ENCODE results near the gene DPYSL5.

Gene DPYSL5

DNA sequence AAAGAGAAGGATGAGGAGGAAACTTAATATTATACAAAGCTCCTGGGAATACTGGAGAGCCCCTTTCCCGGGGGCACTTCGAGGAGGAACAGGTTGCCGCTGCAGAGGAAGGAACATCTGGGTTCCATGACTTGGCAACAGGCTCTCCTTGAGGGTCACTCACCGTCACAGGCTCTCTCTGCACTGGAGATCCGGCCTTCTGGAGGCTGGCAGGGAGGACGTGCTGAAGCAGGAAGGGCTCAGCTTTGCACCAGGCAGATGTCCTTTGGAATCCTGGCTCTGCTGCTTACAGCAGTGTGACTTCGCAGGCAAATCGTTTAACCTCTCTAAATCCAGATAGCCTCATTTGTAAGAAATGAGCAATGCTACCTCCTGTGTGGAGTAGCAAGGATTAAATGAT lies 2.9 kb upstream of the DPYSL5 start:
- H3K36me3 ChIP-seq (ENCODE audit: control insufficient read depth in 5 of 5, insufficient read depth in 5 of 5, low read length in 5 of 5): no peaks in the 10 kb centered on the region
- no peak overlapping the region for H3K27ac ChIP-seq (ENCODE audit: low read depth, low read length)
- H3K9ac ChIP-seq (ENCODE audit: low read length in 5 of 5): no peak overlapping the region
- peaks cover 28 to 61% (median 51%) of the 10 kb centered on the region in 5 donors for H3K27me3 ChIP-seq (ENCODE audit: control insufficient read depth in 5 of 5, insufficient read depth in 4 of 5, low read length in 5 of 5)
- peaks cover 0 to 35% (median 29%) of the 10 kb centered on the region in 5 donors for H3K4me1 ChIP-seq (ENCODE audit: control insufficient read depth in 5 of 5, insufficient read depth in 5 of 5, low read length in 5 of 5)
- no peak overlapping the region for H3K4me3 ChIP-seq (ENCODE audit: low read depth in 1 of 5, low read length in 5 of 5)
- H3K9me3 ChIP-seq (ENCODE audit: control insufficient read depth in 5 of 5, low read length in 5 of 5): no peaks in the 10 kb centered on the region

DNA sequence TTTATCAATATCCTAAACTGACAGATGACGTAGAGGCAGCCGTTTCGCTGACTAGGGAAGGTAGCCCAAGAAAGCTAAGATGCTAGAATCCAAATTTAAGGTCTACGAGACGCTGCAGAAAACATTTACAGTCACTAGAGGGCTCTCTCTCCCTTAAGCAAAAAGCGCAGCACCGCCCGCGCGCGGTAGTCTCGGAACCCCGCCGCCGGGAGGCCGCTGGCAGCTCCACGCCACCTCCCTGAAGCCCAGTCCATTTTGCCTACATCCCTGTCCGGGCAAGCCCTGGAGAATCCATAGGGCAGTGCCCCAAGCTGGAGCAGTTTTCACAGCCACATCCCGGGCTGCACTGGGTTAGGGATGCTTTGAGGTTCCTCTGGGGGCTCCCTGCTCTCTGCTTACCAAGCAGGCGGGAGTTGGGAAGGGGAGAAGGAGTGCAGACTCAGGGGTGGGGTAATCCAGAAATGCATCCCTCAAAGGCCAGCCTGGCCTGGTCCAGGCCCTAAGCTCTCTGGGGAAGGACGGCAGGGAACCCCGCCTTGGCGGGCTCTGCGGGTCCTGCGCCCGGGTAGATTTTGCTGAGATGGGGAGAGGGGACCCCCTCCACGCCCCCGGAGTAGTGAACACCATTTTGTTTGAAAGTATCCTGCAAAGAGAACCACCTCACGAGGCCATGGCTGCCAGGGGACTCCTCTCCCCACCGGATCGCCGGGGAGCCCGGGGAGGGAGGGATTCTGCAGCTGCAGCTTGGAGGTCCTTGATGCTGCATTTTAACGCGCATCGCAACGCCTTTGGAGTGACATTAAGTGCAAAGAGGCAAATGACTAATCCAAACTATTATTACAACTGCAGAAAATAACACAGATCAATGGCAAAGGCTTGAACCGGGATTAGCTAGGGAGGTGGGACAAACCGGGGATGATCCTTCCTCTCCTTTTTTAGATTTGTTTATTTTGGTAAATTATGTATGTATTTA lies 1.3 kb upstream of the DPYSL5 start:
- Histone ChIP-seq H3K9ac (ENCODE audit: low read length in 5 of 5) (no peak overlapping the region), H3K27me3 (ENCODE audit: control insufficient read depth in 5 of 5, insufficient read depth in 4 of 5, low read length in 5 of 5) (peaks cover 36 to 66% (median 58%) of the 10 kb centered on the region in 5 donors), H3K36me3 (ENCODE audit: control insufficient read depth in 5 of 5, insufficient read depth in 5 of 5, low read length in 5 of 5) (no peaks in the 10 kb centered on the region), H3K27ac (ENCODE audit: low read depth, low read length) (no peak overlapping the region), H3K4me3 (ENCODE audit: low read depth in 1 of 5, low read length in 5 of 5) (peak overlapping the region in 1 of 5 donors; percentile 36), H3K4me1 (ENCODE audit: control insufficient read depth in 5 of 5, insufficient read depth in 5 of 5, low read length in 5 of 5) (peaks cover 0 to 36% (median 29%) of the 10 kb centered on the region in 5 donors), H3K9me3 (ENCODE audit: control insufficient read depth in 5 of 5, low read length in 5 of 5) (no peaks in the 10 kb centered on the region)

DNA sequence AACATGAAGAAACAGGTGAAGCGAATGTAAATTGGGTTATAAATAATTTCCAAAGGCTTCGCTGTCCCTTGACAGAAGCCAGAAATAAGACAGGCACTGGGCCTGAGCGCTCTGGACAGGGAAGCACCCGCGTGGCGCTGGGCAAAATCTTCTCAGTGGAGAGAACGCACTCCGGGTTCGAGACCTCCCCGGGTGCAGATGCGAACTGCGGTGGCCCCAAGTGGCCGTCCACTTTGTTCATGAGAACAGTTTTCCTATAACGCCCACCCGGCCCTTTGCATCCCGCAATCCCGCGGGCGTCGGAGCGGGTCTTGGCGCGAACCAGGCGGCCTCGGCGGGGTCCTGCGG lies 651 bp upstream of the DPYSL5 start:
- Histone ChIP-seq H3K27me3 (ENCODE audit: control insufficient read depth in 5 of 5, insufficient read depth in 4 of 5, low read length in 5 of 5) (peaks cover 36 to 67% (median 58%) of the 10 kb centered on the region in 5 donors), H3K27ac (ENCODE audit: low read depth, low read length) (no peak overlapping the region), H3K4me1 (ENCODE audit: control insufficient read depth in 5 of 5, insufficient read depth in 5 of 5, low read length in 5 of 5) (peaks cover 0 to 36% (median 29%) of the 10 kb centered on the region in 5 donors), H3K4me3 (ENCODE audit: low read depth in 1 of 5, low read length in 5 of 5) (peak overlapping the region in 1 of 5 donors; percentile 31), H3K9me3 (ENCODE audit: control insufficient read depth in 5 of 5, low read length in 5 of 5) (no peaks in the 10 kb centered on the region), H3K36me3 (ENCODE audit: control insufficient read depth in 5 of 5, insufficient read depth in 5 of 5, low read length in 5 of 5) (no peaks in the 10 kb centered on the region), H3K9ac (ENCODE audit: low read length in 5 of 5) (no peak overlapping the region)

DNA sequence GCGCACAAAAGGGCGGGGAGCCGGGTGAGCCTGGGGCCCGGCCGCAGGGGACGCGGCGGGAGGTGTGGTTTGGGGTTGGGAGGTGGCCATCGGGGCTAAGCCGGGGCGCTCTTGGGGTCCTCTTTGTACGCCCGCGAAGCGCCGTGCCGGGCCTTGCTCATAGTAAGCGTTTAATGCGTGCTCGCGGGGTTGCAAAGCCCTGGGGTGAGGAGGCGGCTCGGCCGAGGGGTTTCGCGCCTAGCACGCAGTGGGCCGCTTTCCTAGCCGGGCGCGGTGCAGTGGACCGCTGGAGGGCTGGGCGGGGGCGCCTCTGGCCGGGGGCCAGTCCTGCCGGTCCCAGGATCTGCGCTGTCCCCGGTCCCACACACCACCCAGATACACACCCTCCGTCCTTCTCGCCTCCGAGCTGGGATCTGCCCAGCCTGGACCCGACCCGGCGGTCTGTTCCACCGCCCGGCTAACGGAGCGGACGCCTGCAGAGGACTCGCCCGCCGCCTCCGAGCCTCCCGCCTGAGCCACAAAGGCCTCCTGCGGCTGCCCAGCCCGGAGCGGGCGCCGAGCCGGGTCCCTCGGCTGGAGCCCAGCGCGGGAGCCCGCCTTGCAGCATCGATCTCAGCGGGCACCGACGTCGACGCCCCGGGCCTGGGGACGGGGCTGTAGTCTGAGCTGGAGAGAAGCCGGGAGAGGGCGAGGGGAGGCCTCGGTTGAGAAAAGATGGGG lies 564 bp downstream of the DPYSL5 start:
- Histone ChIP-seq H3K4me1 (ENCODE audit: control insufficient read depth in 5 of 5, insufficient read depth in 5 of 5, low read length in 5 of 5) (peaks cover 2 to 36% (median 29%) of the 10 kb centered on the region in 5 donors), H3K27me3 (ENCODE audit: control insufficient read depth in 5 of 5, insufficient read depth in 4 of 5, low read length in 5 of 5) (peaks cover 36 to 68% (median 64%) of the 10 kb centered on the region in 5 donors), H3K9me3 (ENCODE audit: control insufficient read depth in 5 of 5, low read length in 5 of 5) (no peaks in the 10 kb centered on the region), H3K4me3 (ENCODE audit: low read depth in 1 of 5, low read length in 5 of 5) (peak overlapping the region in 3 of 5 donors; percentile 28 to 44 (median 29)), H3K27ac (ENCODE audit: low read depth, low read length) (no peak overlapping the region), H3K36me3 (ENCODE audit: control insufficient read depth in 5 of 5, insufficient read depth in 5 of 5, low read length in 5 of 5) (no peaks in the 10 kb centered on the region), H3K9ac (ENCODE audit: low read length in 5 of 5) (no peak overlapping the region)

DNA sequence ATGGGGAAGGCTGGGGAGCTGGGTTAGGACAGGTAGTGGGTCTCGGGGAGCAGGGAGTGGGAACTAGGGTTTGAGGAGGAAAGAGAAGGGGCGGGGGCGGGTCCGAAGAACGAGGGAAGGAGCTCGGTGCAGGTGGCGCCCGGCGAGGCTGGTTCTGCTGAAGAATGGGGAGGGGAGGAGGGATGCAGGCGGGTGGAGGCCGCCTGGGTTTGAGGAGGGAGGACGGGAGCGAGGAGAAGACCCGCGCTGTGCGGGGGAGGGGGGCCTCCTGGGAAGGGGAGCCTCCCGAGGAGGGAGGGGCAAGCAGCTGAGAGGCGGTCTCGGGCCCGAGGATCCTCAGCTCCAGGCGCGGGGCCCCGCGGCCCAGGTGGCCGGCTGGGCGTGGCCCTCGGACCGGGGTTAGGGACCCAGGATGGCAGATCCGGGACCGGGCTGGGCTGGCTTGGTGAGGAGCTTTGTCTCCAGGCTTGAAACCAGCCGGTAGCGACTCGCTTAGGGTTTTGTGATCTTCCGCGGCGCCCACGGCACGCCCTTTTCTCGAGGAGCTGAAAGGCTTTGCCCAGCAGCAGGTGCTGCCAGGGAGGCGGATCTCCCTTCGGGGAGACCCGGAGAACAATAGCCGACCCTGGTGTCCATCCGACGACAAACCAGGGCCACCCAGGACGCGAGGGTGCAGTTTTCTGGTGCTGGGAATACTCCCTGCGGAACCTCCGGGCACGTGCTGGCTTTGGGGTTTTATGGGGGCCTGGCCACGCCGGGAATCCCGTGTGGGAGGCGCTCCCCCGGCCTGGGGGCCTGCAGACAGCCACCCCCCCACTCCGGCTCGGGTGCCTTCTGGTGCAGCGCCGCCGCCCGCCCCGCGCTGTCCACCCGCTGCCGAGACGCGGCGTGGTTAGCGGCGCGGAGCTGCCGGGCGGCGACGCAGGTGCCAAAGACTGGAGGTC lies 1.4 kb downstream of the DPYSL5 start:
- Histone ChIP-seq H3K4me1 (ENCODE audit: control insufficient read depth in 5 of 5, insufficient read depth in 5 of 5, low read length in 5 of 5) (peaks cover 2 to 36% (median 29%) of the 10 kb centered on the region in 5 donors), H3K27ac (ENCODE audit: low read depth, low read length) (no peak overlapping the region), H3K9ac (ENCODE audit: low read length in 5 of 5) (no peak overlapping the region), H3K4me3 (ENCODE audit: low read depth in 1 of 5, low read length in 5 of 5) (peak overlapping the region in 1 of 5 donors; percentile 44), H3K36me3 (ENCODE audit: control insufficient read depth in 5 of 5, insufficient read depth in 5 of 5, low read length in 5 of 5) (no peaks in the 10 kb centered on the region), H3K9me3 (ENCODE audit: control insufficient read depth in 5 of 5, low read length in 5 of 5) (no peaks in the 10 kb centered on the region), H3K27me3 (ENCODE audit: control insufficient read depth in 5 of 5, insufficient read depth in 4 of 5, low read length in 5 of 5) (peaks cover 36 to 67% (median 64%) of the 10 kb centered on the region in 5 donors)

DNA sequence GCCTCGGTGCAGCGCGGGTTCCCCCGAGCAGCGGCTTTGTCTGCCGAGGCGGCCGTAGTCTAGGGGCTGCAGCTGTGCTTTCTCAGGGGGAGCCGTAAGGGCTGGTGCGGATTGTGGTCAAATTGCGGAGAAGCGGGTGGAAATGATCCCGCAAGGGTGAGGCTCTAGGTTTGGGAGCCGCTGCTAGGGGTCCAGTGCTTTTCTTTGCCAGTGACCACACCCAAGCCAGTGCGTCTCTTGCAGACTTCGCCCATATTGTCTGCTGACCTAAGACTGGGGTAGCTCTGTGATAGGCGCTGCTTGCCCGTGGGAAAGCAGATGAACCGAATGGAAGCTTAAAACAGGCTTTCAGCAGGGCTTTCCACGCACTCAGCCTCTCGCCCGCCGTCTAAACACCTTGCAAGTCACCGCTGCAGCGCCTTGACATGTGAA lies 2.1 kb downstream of the DPYSL5 start:
- Histone ChIP-seq H3K9me3 (ENCODE audit: control insufficient read depth in 5 of 5, low read length in 5 of 5) (no peaks in the 10 kb centered on the region), H3K4me1 (ENCODE audit: control insufficient read depth in 5 of 5, insufficient read depth in 5 of 5, low read length in 5 of 5) (peaks cover 2 to 36% (median 29%) of the 10 kb centered on the region in 5 donors), H3K27me3 (ENCODE audit: control insufficient read depth in 5 of 5, insufficient read depth in 4 of 5, low read length in 5 of 5) (peaks cover 36 to 63% (median 61%) of the 10 kb centered on the region in 5 donors), H3K4me3 (ENCODE audit: low read depth in 1 of 5, low read length in 5 of 5) (no peak overlapping the region), H3K9ac (ENCODE audit: low read length in 5 of 5) (no peak overlapping the region), H3K36me3 (ENCODE audit: control insufficient read depth in 5 of 5, insufficient read depth in 5 of 5, low read length in 5 of 5) (no peaks in the 10 kb centered on the region), H3K27ac (ENCODE audit: low read depth, low read length) (no peak overlapping the region)

DNA sequence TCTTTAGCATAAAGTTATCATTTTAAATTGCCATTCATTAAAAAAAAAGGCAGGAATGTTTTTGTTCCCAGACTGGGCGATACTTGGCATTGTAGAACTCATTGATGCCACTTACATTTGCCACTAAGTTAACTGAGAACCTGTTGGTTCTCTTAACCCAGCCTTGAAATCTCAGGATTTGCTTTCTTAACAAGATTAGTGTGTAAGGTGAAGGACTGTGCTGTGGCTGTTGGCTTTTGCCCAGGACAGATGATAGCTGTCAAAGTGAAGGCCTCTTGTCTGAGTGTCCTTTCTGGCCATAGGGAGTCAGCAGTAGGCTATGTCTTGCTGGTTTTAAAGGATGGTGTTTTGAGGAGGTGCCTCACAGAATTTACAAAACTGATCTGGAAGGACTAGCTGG lies 2.6 kb downstream of the DPYSL5 start:
- H3K9me3 ChIP-seq (ENCODE audit: control insufficient read depth in 5 of 5, low read length in 5 of 5): no peaks in the 10 kb centered on the region
- H3K27me3 ChIP-seq (ENCODE audit: control insufficient read depth in 5 of 5, insufficient read depth in 4 of 5, low read length in 5 of 5): peaks cover 38 to 59% (median 57%) of the 10 kb centered on the region in 5 donors
- H3K36me3 ChIP-seq (ENCODE audit: control insufficient read depth in 5 of 5, insufficient read depth in 5 of 5, low read length in 5 of 5): no peaks in the 10 kb centered on the region
- peaks cover 2 to 36% (median 29%) of the 10 kb centered on the region in 5 donors for H3K4me1 ChIP-seq (ENCODE audit: control insufficient read depth in 5 of 5, insufficient read depth in 5 of 5, low read length in 5 of 5)
- H3K4me3 ChIP-seq (ENCODE audit: low read depth in 1 of 5, low read length in 5 of 5): no peak overlapping the region
- H3K9ac ChIP-seq (ENCODE audit: low read length in 5 of 5): no peak overlapping the region
- H3K27ac ChIP-seq (ENCODE audit: low read depth, low read length): no peak overlapping the region

DNA sequence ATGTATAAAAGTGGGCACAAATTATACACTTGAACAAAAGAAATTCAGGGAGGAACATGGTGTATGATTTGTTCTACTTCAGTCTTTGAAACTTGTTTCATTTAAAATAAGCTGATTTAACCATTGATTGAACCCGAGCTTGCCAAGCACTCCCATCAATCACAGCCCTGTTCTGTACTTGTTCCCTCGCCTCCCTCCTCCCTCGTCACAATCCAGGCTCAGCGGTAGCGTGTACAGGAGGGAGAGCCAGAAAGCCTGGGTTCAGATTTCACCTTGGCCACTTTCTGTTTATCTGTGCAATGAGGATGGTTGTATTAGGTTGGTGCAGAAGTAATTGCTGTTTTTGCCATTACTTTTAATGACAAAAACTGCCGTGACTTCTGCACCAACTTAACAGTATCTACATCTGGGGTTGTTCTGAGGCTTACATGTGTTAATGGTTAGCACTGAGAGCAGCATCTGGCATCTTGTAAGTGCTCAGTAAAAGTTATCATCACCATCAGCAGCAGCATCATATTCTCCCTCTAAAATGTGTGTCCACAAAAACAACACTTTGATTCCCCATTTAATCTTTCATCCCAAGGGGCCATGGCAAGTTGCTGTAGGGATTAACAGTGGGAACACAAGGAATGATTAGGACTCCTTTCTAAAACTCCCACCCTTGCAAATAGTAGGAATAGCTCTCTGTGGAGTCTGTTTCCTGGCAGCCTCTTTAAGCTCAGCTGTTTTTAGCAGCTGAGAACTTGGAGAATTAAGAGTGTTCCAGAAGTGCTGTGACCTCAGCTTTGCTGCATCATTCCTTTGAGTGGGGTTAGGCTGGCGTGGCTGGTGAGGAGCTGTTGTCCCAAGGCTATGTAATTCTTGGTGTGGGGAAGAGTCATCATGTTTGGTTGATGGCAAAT lies 4.7 kb downstream of the DPYSL5 start:
- Histone ChIP-seq H3K27me3 (ENCODE audit: control insufficient read depth in 5 of 5, insufficient read depth in 4 of 5, low read length in 5 of 5) (peaks cover 31 to 42% (median 39%) of the 10 kb centered on the region in 5 donors), H3K9me3 (ENCODE audit: control insufficient read depth in 5 of 5, low read length in 5 of 5) (no peaks in the 10 kb centered on the region), H3K9ac (ENCODE audit: low read length in 5 of 5) (no peak overlapping the region)

More for the DNA sequence above, 4.7 kb downstream of the DPYSL5 start:
- H3K4me3 ChIP-seq (ENCODE audit: low read depth in 1 of 5, low read length in 5 of 5): no peak overlapping the region
- H3K36me3 ChIP-seq (ENCODE audit: control insufficient read depth in 5 of 5, insufficient read depth in 5 of 5, low read length in 5 of 5): no peaks in the 10 kb centered on the region
- H3K4me1 ChIP-seq (ENCODE audit: control insufficient read depth in 5 of 5, insufficient read depth in 5 of 5, low read length in 5 of 5): peaks cover 2 to 23% (median 19%) of the 10 kb centered on the region in 5 donors
- H3K27ac ChIP-seq (ENCODE audit: low read depth, low read length): no peak overlapping the region

Data from subcutaneous abdominal adipose tissue (tissue), 5 donors.